MV-4-11 (cell line): Measurements from ENCODE around the gene NT5C3B.
"Not testable (repeated sequence)": the region's sequence is repeated elsewhere in the genome, so short reads cannot be mapped to it uniquely, and the experiment has no call there.

Source experiments
- DNase-seq: peaks from one replicate; lab custom pipeline; 2025; lab: John Stamatoyannopoulos, UW

NT5C3B gene

DNA sequence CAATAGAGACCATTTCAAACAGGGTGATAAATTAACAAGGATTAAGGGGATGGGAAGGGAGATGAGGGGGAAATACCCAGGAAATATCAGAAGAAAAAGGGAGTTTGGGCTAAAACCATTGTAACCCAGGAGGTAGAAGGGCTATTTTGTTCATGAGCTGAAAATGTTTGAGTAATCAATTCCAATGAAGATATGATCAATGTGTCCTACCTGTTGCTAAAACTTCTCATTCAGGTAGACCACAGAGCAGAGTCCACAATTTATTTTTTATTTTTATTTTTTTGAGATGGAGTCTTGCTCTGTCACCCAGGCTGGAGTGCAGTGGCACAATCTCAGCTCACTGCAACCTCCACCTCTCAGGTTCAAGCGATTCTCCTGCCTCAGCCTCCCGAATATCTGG is 3.4 kb upstream of the NT5C3B start:
- not testable (repeated sequence) for DNase-seq

- no peak for DNase-seq
Observed at GRCh38 chr17:41837761-41838538, 1.9 kb upstream of the NT5C3B start, which contains the start of gene KLHL10. KLHL10 (plus strand) TSS chr17:41837825; CDS start chr17:41837933, 108 bp downstream.

GRCh38 chr17:41836550-41837196 is 641 bp upstream of the NT5C3B start:
- DNase-seq: no peak

GRCh38 chr17:41835214-41835799 is 725 bp downstream of the NT5C3B start:
- peak; percentile 19 for DNase-seq

- DNase-seq: not testable (repeated sequence)
Observed at GRCh38 chr17:41829961-41830360, 6.1 kb downstream of the NT5C3B start.

DNA sequence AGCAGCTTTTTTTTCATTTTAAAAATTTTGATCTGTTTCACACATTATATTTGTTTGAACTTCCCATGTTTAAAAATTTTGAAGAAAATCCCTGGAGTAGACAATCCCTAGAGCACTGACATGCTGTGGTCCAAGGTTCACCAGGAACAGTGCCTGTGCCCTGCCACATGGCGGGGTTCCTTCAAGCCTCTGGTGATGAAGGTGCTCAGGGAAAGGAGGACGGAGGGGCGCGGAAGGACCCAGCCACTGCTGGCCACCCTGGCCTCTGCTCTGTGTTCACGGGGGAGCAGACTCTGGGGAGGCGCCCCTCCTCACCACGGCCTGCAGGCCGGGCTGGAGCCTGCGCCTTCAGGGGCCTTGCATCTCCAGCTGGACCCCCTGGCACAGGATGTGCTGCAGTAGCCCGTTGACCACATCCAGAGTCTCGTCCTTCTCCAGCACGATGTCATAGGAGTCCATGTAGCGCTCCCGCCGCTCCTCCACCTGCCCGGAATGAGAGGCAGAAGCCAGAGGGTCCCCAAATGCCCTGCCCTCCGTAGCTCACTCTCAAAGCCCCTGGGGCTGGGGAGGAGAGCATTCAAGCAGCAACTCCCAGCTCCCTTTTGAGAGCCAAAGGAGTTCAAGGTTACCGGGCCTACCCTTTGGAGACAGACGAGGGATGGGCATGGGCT is 10.7 kb downstream of the NT5C3B start:
- no peak for DNase-seq

- DNase-seq: no peak
Observed at GRCh38 chr17:41824086-41824485, 11.9 kb downstream of the NT5C3B start.

DNA sequence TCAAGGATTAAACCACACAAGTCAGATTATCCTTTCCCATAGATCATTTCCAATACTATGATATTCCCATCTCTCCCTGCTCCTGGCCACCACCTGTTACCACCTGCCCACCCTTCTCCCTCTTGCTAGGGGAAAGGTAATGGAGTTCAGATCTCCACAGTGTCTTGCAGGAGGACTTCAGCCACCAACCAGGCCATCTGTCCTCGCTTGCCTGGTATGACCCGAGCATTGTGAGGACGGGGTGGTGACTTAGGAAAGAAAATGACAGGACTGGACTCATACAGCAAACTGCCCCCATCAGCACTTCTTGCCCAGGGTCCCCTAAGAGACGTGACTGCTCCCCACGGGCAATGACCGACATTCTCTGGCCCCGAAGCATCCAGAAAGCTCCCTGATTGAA is 12.5 kb downstream of the NT5C3B start:
- no peak for DNase-seq

GRCh38 chr17:41823141-41823524 is 12.9 kb downstream of the NT5C3B start:
- no peak for DNase-seq

DNA sequence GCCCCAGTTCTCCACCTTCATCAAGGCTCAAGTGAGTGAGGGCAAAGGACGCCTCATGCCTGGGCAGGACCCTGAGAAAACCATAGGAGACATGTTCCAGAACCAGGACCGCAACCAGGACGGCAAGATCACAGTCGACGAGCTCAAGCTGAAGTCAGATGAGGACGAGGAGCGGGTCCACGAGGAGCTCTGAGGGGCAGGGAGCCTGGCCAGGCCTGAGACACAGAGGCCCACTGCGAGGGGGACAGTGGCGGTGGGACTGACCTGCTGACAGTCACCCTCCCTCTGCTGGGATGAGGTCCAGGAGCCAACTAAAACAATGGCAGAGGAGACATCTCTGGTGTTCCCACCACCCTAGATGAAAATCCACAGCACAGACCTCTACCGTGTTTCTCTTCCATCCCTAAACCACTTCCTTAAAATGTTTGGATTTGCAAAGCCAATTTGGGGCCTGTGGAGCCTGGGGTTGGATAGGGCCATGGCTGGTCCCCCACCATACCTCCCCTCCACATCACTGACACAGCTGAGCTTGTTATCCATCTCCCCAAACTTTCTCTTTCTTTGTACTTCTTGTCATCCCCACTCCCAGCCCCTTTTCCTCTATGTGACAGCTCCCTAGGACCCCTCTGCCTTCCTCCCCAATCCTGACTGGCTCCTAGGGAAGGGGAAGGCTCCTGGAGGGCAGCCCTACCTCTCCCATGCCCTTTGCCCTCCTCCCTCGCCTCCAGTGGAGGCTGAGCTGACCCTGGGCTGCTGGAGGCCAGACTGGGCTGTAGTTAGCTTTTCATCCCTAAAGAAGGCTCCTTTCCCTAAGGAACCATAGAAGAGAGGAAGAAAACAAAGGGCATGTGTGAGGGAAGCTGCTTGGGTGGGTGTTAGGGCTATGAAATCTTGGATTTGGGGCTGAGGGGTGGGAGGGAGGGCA is 13.6 kb downstream of the NT5C3B start:
- DNase-seq: no peak

GRCh38 chr17:41821776-41822175 is 14.3 kb downstream of the NT5C3B start:
- DNase-seq: no peak

DNA sequence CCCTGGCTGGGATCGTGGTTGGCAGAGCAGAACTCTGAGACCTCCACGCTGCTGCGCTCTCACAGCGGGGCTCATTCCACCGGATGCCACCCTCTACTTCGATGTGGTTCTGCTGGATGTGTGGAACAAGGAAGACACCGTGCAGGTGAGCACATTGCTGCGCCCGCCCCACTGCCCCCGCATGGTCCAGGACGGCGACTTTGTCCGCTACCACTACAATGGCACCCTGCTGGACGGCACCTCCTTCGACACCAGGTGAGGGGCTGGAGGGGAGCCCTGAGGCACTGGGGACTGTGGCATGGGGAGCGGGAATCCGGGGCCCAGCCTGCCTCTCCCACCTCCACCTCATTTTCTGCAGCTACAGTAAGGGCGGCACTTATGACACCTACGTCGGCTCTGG is 18.0 kb downstream of the NT5C3B start:
- no peak for DNase-seq

DNA sequence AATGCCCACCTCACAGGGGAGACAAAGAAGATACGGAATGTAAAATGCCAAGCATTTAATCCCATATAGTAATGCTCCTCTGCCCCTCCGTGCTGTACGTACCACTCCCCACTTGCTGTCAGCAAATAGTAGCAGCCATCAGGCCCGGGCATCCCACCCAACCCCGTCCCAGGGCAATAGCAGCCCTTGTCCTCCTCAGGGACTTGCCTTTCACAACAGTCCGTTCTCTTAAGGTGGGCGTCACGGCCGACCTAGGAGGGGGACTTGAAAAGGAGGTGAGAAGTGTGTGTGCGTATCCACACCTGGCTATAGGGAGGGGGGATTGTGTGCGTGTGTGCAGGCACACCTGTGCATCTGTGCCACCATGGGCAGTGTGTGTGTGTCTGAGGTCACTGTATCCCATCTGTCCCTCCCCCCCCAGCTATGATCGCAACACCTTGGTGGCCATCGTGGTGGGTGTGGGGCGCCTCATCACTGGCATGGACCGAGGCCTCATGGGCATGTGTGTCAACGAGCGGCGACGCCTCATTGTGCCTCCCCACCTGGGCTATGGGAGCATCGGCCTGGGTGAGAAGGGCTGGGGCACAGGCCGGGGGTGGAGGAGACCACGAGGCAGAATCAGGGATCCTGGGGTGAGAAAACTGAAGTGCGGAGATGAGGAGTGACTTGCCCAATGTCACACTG is 19.3 kb downstream of the NT5C3B start:
- no peak for DNase-seq

GRCh38 chr17:41814195-41814594 is 21.8 kb downstream of the NT5C3B start:
- DNase-seq: no peak

- DNase-seq: no peak
Observed at GRCh38 chr17:41813699-41814124, 22.3 kb downstream of the NT5C3B start.

- DNase-seq: no peak
Observed at GRCh38 chr17:41813152-41813680, 22.8 kb downstream of the NT5C3B start.

- no peak for DNase-seq
Observed at GRCh38 chr17:41812381-41813151, 23.5 kb downstream of the NT5C3B start, which contains the start of gene FKBP10. FKBP10 (plus strand) TSS chr17:41813004; CDS start chr17:41813035, 31 bp downstream.

- peak; percentile 49 for DNase-seq
Observed at GRCh38 chr17:41811549-41812380, 24.3 kb downstream of the NT5C3B start, which contains the start of gene P3H4. P3H4 (minus strand) TSS chr17:41811949; CDS start chr17:41811915, 34 bp downstream.
